A549 (cell line): Measurements from ENCODE around the gene ADCYAP1R1.

ENCODE experiments used
- CHD4 ChIP-seq: fragments of 200-600 bp; sonication (generic); IDR thresholded peaks from 2 replicates; pipeline ENCODE4 v1.6.1; 2016; ENCODE audit warnings: antibody characterized with exemption, mild to moderate bottlenecking, borderline replicate concordance
- CTCF ChIP-seq: fragments of >200 bp; sonication (Bioruptor Twin); formaldehyde crosslinking; IDR thresholded peaks from 3 replicates; pipeline ENCODE4 v1.5.1; 2016
- POLR2AphosphoS2 ChIP-seq: conservative IDR thresholded peaks from 2 replicates; pipeline ENCODE4 v1.6.1; 2012; ENCODE audit warnings: low read length, improper control_type of control experiment, inconsistent platforms
- USF2 ChIP-seq: fragments of 450-650 bp; IDR thresholded peaks from 2 replicates; pipeline ENCODE4 v1.6.1; 2014; ENCODE audit warnings: antibody characterized with exemption
- TF ChIP-seq, protein P1 (sequence below): fragments of 200-600 bp; sonication (generic); IDR thresholded peaks from 2 replicates; pipeline ENCODE4 v1.6.1; 2016; ENCODE audit warnings: antibody characterized with exemption, mild to moderate bottlenecking, moderate library complexity

DNA sequence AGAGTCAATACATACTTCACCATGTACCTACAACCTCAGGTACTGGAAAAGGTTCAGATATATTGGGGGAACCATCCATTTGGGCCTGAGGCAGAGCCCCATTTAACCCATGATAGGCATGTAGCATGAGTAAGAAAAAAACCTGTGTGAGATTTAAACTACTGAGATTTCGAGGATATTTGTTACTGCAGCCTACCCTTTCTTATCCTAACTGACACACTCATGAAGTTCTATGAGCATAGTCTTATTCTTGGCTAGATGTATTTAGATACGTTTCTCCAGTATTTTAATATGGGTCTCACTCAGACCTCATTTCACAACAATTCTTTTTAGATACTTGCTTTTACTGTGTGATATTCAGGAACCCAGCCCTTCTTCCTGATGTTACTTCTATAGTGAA is 49.0 kb upstream of the ADCYAP1R1 start:
- TF ChIP-seq, protein P1, sequence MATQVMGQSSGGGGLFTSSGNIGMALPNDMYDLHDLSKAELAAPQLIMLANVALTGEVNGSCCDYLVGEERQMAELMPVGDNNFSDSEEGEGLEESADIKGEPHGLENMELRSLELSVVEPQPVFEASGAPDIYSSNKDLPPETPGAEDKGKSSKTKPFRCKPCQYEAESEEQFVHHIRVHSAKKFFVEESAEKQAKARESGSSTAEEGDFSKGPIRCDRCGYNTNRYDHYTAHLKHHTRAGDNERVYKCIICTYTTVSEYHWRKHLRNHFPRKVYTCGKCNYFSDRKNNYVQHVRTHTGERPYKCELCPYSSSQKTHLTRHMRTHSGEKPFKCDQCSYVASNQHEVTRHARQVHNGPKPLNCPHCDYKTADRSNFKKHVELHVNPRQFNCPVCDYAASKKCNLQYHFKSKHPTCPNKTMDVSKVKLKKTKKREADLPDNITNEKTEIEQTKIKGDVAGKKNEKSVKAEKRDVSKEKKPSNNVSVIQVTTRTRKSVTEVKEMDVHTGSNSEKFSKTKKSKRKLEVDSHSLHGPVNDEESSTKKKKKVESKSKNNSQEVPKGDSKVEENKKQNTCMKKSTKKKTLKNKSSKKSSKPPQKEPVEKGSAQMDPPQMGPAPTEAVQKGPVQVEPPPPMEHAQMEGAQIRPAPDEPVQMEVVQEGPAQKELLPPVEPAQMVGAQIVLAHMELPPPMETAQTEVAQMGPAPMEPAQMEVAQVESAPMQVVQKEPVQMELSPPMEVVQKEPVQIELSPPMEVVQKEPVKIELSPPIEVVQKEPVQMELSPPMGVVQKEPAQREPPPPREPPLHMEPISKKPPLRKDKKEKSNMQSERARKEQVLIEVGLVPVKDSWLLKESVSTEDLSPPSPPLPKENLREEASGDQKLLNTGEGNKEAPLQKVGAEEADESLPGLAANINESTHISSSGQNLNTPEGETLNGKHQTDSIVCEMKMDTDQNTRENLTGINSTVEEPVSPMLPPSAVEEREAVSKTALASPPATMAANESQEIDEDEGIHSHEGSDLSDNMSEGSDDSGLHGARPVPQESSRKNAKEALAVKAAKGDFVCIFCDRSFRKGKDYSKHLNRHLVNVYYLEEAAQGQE, result no peak
- TF ChIP-seq USF2 (no peak), CTCF (no peak), CHD4 (no peak), POLR2AphosphoS2 (no peak)
